Cardiac muscle cell (in vitro differentiated cells and primary cell): ENCODE results near the gene NPTN. TPM values are rescaled to one million over a fixed set of nuclear protein-coding genes. Genes with fewer than 3 reads are reported as not detected.
"Not testable (repeated sequence)": the region's sequence is repeated elsewhere in the genome, so short reads cannot be mapped to it uniquely, and the experiment has no call there.

Source experiments
- DNase-seq, 2 donors: peaks; one replicate each; pipeline versions ENCODE4 v3.0.0 to v3.0.0-alpha.2; 2010 to 2017; ENCODE audit warnings: low read depth in 1 of 2, low spot score in 1 of 2
- H3K27ac ChIP-seq: fragments of 200-600 bp; sonication (generic); 2 replicates; pipeline ENCODE4 v1.5.1; 2016
- H3K27me3 ChIP-seq: fragments of 200-600 bp; sonication (generic); 2 replicates; pipeline ENCODE4 v1.6.0; 2016; ENCODE audit warnings: control low read depth
- H3K36me3 ChIP-seq: fragments of 200-600 bp; sonication (generic); 2 replicates; pipeline ENCODE4 v1.5.1; 2016; ENCODE audit warnings: control low read depth
- H3K4me1 ChIP-seq: fragments of 200-600 bp; sonication (generic); 2 replicates; pipeline ENCODE4 v1.8.1; 2017; ENCODE audit warnings: low read depth, mild to moderate bottlenecking, mixed run types
- H3K4me3 ChIP-seq: fragments of 200-600 bp; sonication (generic); 2 replicates; pipeline ENCODE4 v1.5.1; 2016; ENCODE audit warnings: mild to moderate bottlenecking
- H3K9me3 ChIP-seq: fragments of 200-600 bp; sonication (generic); 2 replicates; pipeline ENCODE4 v1.5.1; 2017; ENCODE audit warnings: low read depth, mild to moderate bottlenecking, control low read depth
- CTCF ChIP-seq: IDR thresholded peaks from 2 replicates; pipeline ENCODE4 v1.5.1; 2012; ENCODE audit warnings: low read depth, mild to moderate bottlenecking, low read length
- polyA plus RNA-seq: library from polyadenylated mRNA; unstranded; fragments of >200 nt; fragmentation: Nextera tagmentation; extraction: Ambion mirVana; gene quantifications from 2 replicates; pipeline ENCODE4 v1.2.1, GENCODE V29; 2016
- total RNA-seq: library from RNA; depleted of rRNA; stranded (reverse); fragments of >200 nt; gene quantifications from 2 replicates; pipeline ENCODE4 v1.2.3, GENCODE V29; 2016

NPTN gene
- total and polyA plus RNA-seq, 2 experiments from 2014 or later, result 243 to 375 TPM

- H3K36me3 ChIP-seq, result no peaks in the 10 kb centered on the region
- no peak for TF ChIP-seq CTCF
- no peaks in the 10 kb centered on the region for H3K9me3 ChIP-seq
- no peak overlapping the region for H3K4me3 ChIP-seq
- peaks cover 4% of the 10 kb centered on the region for H3K4me1 ChIP-seq
- no peak for DNase-seq
- no peak overlapping the region for H3K27ac ChIP-seq
- H3K27me3 ChIP-seq, result no peaks in the 10 kb centered on the region
These were observed 83.0 kb downstream of the NPTN start for GRCh38 chr15:73550190-73550589.

GRCh38 chr15:73548925-73549324 lies 84.3 kb downstream of the NPTN start:
- not testable (repeated sequence) for H3K9me3 ChIP-seq, H3K4me3 ChIP-seq, DNase-seq, H3K27me3 ChIP-seq, H3K36me3 ChIP-seq, H3K4me1 ChIP-seq, H3K27ac ChIP-seq

GRCh38 chr15:73541479-73541878 lies 91.7 kb downstream of the NPTN start:
- Histone ChIP-seq H3K36me3 (no peaks in the 10 kb centered on the region), H3K27me3 (no peaks in the 10 kb centered on the region), H3K4me1 (no peaks in the 10 kb centered on the region), H3K9me3 (no peaks in the 10 kb centered on the region), H3K4me3 (no peak overlapping the region), H3K27ac (no peak overlapping the region)
- DNase-seq, result no peak
- no peak for TF ChIP-seq CTCF

- H3K36me3 ChIP-seq, result no peaks in the 10 kb centered on the region
- H3K4me1 ChIP-seq, result no peaks in the 10 kb centered on the region
- no peak for TF ChIP-seq CTCF
- no peak overlapping the region for H3K4me3 ChIP-seq
- H3K9me3 ChIP-seq, result no peaks in the 10 kb centered on the region
- peak in 1 of 2 donors; percentile 8 for DNase-seq
- no peak overlapping the region for H3K27ac ChIP-seq
- no peaks in the 10 kb centered on the region for H3K27me3 ChIP-seq
These were observed 93.0 kb downstream of the NPTN start for GRCh38 chr15:73540161-73540560.

GRCh38 chr15:73539212-73540128 lies 93.7 kb downstream of the NPTN start:
- no peaks in the 10 kb centered on the region for H3K27me3 ChIP-seq
- H3K9me3 ChIP-seq, result no peaks in the 10 kb centered on the region
- no peaks in the 10 kb centered on the region for H3K36me3 ChIP-seq
- no peak overlapping the region for H3K27ac ChIP-seq
- H3K4me3 ChIP-seq, result no peak overlapping the region
- DNase-seq, result no peak
- no peak for TF ChIP-seq CTCF
- no peaks in the 10 kb centered on the region for H3K4me1 ChIP-seq

GRCh38 chr15:73538563-73539211 lies 94.5 kb downstream of the NPTN start:
- H3K27ac ChIP-seq, result no peak overlapping the region
- H3K36me3 ChIP-seq, result no peaks in the 10 kb centered on the region
- H3K4me3 ChIP-seq, result no peak overlapping the region
- no peaks in the 10 kb centered on the region for H3K27me3 ChIP-seq
- no peaks in the 10 kb centered on the region for H3K4me1 ChIP-seq
- no peaks in the 10 kb centered on the region for H3K9me3 ChIP-seq
- no peak for DNase-seq
- TF ChIP-seq CTCF, result no peak
